ENCODE results near the gene CDH13. TPM values are rescaled to one million over a fixed set of nuclear protein-coding genes. Genes with fewer than 3 reads are reported as not detected.

CDH13 gene
- total and polyA plus RNA-seq, 2 of the 8 experiments (the other 6 are each of a cell fraction or from before 2014, with no cell fraction given): 2.3 to 2.4 TPM

DNA sequence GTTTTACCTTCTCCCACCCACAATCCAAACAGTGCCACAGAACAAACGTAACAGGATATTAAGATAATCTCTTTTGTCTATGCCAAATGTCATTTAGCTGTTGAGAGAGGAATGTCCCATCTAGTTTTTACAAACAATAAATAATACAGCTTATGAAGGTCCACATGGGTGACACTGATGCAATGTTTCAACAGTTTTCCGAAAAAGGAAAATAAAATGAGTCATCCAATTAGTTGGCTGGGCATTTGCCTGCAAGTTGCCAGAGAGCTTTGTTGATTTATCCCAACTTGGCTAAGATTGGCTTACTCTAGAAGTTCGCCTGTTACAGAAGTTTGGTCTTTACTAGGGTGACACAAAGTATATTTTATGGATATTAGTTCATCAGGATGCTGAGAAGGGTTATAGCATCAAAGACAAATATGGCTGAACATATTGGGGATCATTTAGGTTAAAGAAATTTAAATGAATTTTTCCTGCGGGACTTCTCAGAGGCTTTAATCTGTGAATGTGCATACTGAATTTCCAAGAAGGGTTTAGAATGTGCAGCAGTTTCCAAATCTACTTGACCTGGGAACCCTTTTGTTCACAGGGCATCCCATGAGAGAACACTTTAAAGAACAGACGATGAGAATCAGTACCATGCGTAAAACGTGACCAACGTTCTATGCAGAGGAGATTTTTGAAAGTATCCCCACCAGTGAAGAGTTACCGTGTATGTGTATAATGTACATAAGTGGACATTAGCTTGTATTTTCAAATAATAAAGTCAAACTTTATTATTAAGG lies 73.1 kb downstream of the CDH13 start:
- no peaks in the 10 kb centered on the region; a peak in 1 of 8 replicates for H3K36me3 ChIP-seq (ENCODE audit: control insufficient read depth in 2 of 4, insufficient read depth in 4 of 4, low read length in 3 of 4)
- H3K4me3 ChIP-seq (ENCODE audit: extremely low read depth in 1 of 4, insufficient read depth in 2 of 4, low read depth in 3 of 4, low read length in 4 of 4): no peak overlapping the region
- 82% methylated on average over 9 of the region's 9 CpGs; no CpG with 5 or more reads in 1 of the 2 experiments for WGBS, 2 experiments (ENCODE audit: extremely low coverage in 1 of 2, insufficient coverage in 1 of 2, insufficient read length in 1 of 2, insufficient replicate concordance in 2 of 2, low coverage in 1 of 2, low lambda C conversion rate in 2 of 2, missing lambda C conversion rate in 1 of 2)
- H3K23ac ChIP-seq (ENCODE audit: insufficient read length): no peak overlapping the region
- H3K23me2 ChIP-seq (ENCODE audit: low read depth, low read length): no peaks in the 10 kb centered on the region
- H3K9ac ChIP-seq (replicated peaks in 1 of 4; ENCODE audit: extremely low read depth in 1 of 4, low read depth in 3 of 4, low read length in 3 of 4): no peak overlapping the region
- no peak for DNase-seq (ENCODE audit: low read depth in 1 of 2, low spot score in 2 of 2)
- ChIA-PET POLR2A (ENCODE audit: partially characterized antibody) (interaction anchor here (0.6 kb wide), 1 partner anchor 532 kb away, joined by 3 read pairs; no protein-coding TSS in a partner anchor), CTCF (ENCODE audit: partially characterized antibody) (interaction anchor here (1.3 to 1.5 kb wide), 2 partner anchors 9 to 56 kb away, joined by 5 to 6 read pairs; no protein-coding TSS in a partner anchor)
- H2BK120ac ChIP-seq (replicated peaks; ENCODE audit: low read depth, low read length): no peak overlapping the region
- no peak for FAIRE-seq
- H3K4me1 ChIP-seq (replicated peaks in 1 of 4; ENCODE audit: control insufficient read depth in 3 of 4, insufficient read depth in 4 of 4, low read length in 3 of 4): peaks cover 0 to 3% (median 0%) of the 10 kb centered on the region in 4 experiments; a peak in 1 of 7 replicates
- no peak overlapping the region for H2BK15ac ChIP-seq (ENCODE audit: low read length)
- H3K27ac ChIP-seq (ENCODE audit: low read depth, low read length): no peak overlapping the region
- H3K14ac ChIP-seq (ENCODE audit: insufficient read length): no peak overlapping the region
- H4K8ac ChIP-seq (ENCODE audit: extremely low read depth, insufficient read depth, low read length): no peak overlapping the region
- H4K20me1 ChIP-seq (replicated peaks in 1 of 2; ENCODE audit: control insufficient read depth in 1 of 2, insufficient read depth in 2 of 2, low read length in 2 of 2): no peaks in the 10 kb centered on the region
- H4K5ac ChIP-seq (ENCODE audit: insufficient read length, low read depth, low read length): no peak overlapping the region
- no peak overlapping the region for H3K18ac ChIP-seq (ENCODE audit: extremely low read depth, low read length)
- no peak overlapping the region for H4K91ac ChIP-seq (replicated peaks; ENCODE audit: insufficient read length, low read length)
- no peak overlapping the region for H2AFZ ChIP-seq (ENCODE audit: low read length)
- no peak overlapping the region for H3K4me2 ChIP-seq (ENCODE audit: insufficient read depth in 1 of 2, low read depth in 2 of 2, low read length in 2 of 2)
- no peak overlapping the region for H2BK5ac ChIP-seq (ENCODE audit: low read depth, low read length)
- H2AK5ac ChIP-seq (ENCODE audit: low read depth, low read length): no peak overlapping the region
- H3K4ac ChIP-seq (replicated peaks; ENCODE audit: insufficient read length, low read depth, low read length): no peak overlapping the region
- no peak overlapping the region for H2BK20ac ChIP-seq (ENCODE audit: low read length)
- no peaks in the 10 kb centered on the region for H3K9me3 ChIP-seq (ENCODE audit: insufficient read depth in 2 of 2, low read depth in 1 of 2, low read length in 1 of 2)
- H3K79me2 ChIP-seq (ENCODE audit: control insufficient read depth in 1 of 2, insufficient read depth in 2 of 2, low read length in 2 of 2): no peaks in the 10 kb centered on the region
- H3K79me1 ChIP-seq (ENCODE audit: low read depth, low read length): no peaks in the 10 kb centered on the region
- no peak overlapping the region for H3K56ac ChIP-seq (replicated peaks; ENCODE audit: insufficient read length, low read depth, low read length)
- H2BK12ac ChIP-seq (ENCODE audit: low read depth, low read length): no peak overlapping the region
- H3K27me3 ChIP-seq (replicated peaks in 1 of 4; ENCODE audit: control insufficient read depth in 3 of 4, extremely low read depth in 1 of 4, insufficient read depth in 3 of 4, low read length in 3 of 4): no peaks in the 10 kb centered on the region
- TF ChIP-seq FOSL1 (IDR thresholded peaks at IDR 0.05; ENCODE audit: insufficient read depth, low read depth, low read length): no peak
- TF ChIP-seq PHF8 (conservative IDR thresholded peaks at IDR 0.05; ENCODE audit: low read depth, low read length): no peak
- no peak for TF ChIP-seq CBX5 (IDR thresholded peaks at IDR 0.05; ENCODE audit: low read depth, low read length)
- TF ChIP-seq BCL11A (IDR thresholded peaks at IDR 0.05; ENCODE audit: low read depth in 2 of 2, low read length in 2 of 2): no peak
- no peak for TF ChIP-seq CTBP2 (IDR thresholded peaks at IDR 0.05; ENCODE audit: borderline replicate concordance, insufficient read depth, insufficient read length, low read length)
- TF ChIP-seq NANOG (IDR thresholded peaks at IDR 0.05; ENCODE audit: insufficient read depth, low read depth, low read length, poor library complexity, severe bottlenecking): no peak
- no peak for TF ChIP-seq EZH2 (IDR thresholded peaks at IDR 0.05; ENCODE audit: low read depth, low read length, severe bottlenecking)
- no peak for TF ChIP-seq CREB1 (IDR thresholded peaks at IDR 0.05)
- no peak for TF ChIP-seq NRF1 (IDR thresholded peaks at IDR 0.05; ENCODE audit: low read depth, low read length)
- no peak for TF ChIP-seq GABPA (IDR thresholded peaks at IDR 0.05; ENCODE audit: borderline replicate concordance, insufficient read depth, low read length)
- no peak for TF ChIP-seq KDM5A (IDR thresholded peaks at IDR 0.05; ENCODE audit: low read length)
- no peak for TF ChIP-seq SIX5 (IDR thresholded peaks at IDR 0.05; ENCODE audit: low read depth, low read length)
